IMR-90 (cell line): ENCODE results near the gene CCDC179.
A peak's percentile ranks its signal among the peaks of the same experiment; 100 is the strongest.

Experiments
- CHD1 ChIP-seq: IDR thresholded peaks from 2 replicates; pipeline ENCODE4 v1.6.1; 2012; ENCODE audit warnings: low read depth, low read length, improper control_type of control experiment
- POLR2A ChIP-seq: IDR thresholded peaks from 2 replicates; pipeline ENCODE4 v1.6.1; 2012; ENCODE audit warnings: mild to moderate bottlenecking, low read depth, low read length
- RAD21 ChIP-seq: IDR thresholded peaks from 2 replicates; pipeline ENCODE4 v1.6.1; 2012; ENCODE audit warnings: low read length, improper control_type of control experiment
- TF ChIP-seq, protein P1 (sequence below): conservative IDR thresholded peaks from 2 replicates; pipeline ENCODE4 v1.5.1; 2012; ENCODE audit warnings: mild to moderate bottlenecking, low read depth, low read length, improper control_type of control experiment

DNA sequence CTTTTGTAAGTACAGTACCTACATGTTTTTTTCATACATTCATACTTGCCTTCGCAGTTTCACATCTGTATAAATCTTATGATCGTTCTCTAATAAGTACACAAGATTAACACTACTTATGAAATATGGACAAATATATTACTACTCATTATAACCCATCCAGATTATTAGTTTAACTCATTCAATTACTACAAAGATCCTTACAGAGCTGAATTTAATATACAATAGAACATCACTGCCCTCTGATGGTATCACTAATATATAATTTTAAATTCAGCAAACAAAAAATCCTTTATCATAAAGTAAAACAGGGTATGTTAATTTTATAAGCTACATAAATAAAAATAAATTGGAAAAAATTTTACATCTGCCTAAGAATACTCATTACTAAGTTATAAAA, 38.1 kb downstream of the CCDC179 start:
- TF ChIP-seq, protein P1, sequence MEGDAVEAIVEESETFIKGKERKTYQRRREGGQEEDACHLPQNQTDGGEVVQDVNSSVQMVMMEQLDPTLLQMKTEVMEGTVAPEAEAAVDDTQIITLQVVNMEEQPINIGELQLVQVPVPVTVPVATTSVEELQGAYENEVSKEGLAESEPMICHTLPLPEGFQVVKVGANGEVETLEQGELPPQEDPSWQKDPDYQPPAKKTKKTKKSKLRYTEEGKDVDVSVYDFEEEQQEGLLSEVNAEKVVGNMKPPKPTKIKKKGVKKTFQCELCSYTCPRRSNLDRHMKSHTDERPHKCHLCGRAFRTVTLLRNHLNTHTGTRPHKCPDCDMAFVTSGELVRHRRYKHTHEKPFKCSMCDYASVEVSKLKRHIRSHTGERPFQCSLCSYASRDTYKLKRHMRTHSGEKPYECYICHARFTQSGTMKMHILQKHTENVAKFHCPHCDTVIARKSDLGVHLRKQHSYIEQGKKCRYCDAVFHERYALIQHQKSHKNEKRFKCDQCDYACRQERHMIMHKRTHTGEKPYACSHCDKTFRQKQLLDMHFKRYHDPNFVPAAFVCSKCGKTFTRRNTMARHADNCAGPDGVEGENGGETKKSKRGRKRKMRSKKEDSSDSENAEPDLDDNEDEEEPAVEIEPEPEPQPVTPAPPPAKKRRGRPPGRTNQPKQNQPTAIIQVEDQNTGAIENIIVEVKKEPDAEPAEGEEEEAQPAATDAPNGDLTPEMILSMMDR: 0 out of 2 replicates have a peak, but pooled peaks have one; percentile 3
- no peak for TF ChIP-seq RAD21
- TF ChIP-seq POLR2A: no peak
- TF ChIP-seq CHD1: no peak
